Measurements from ENCODE around the gene EPHA8.

GRCh38 chr1:22629886-22630285 lies 66.6 kb downstream of the EPHA8 start:
- TF ChIP-seq NFRKB (IDR thresholded peaks at IDR 0.05) (no peak), BHLHE40 (IDR thresholded peaks at IDR 0.05; ENCODE audit: borderline replicate concordance) (no peak), ARNT (IDR thresholded peaks at IDR 0.05) (no peak)
